ENCODE data around the gene CLIC4. TPM values are rescaled to one million over a fixed set of nuclear protein-coding genes. Genes with fewer than 3 reads are reported as not detected.
A peak's percentile ranks its signal among the peaks of the same experiment; 100 is the strongest.

The CLIC4 gene
- total and polyA plus RNA-seq, 10 of the 15 experiments (the other 5 are each of a cell fraction or from before 2014, with no cell fraction given), result 20.4 to 107 (median 69.6) TPM

GRCh38 chr1:24714859-24715520 lies 30.3 kb upstream of the CLIC4 start (continued):
- no peak for TF ChIP-seq CEBPZ (IDR thresholded peaks at IDR 0.05; ENCODE audit: low read depth, low read length)

DNA sequence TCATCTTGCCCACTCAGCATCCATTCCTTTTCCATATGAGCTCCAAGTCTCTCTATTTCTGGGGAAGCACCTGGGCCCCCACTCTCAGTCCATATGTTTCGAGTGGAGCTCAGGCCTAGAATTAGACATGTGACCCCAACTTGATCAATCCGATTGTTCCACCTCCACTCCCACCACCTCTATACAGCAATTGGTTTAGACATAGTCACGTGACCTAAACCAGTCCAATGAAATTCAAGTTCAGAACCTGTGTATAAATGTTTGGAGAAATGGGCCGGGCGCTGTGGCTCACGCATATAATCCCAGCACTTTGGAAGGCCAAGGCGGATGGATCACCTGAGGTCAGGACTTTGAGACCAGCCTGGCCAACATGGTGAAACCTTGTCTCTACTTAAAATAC lies 29.6 kb upstream of the CLIC4 start:
- no peak for ATAC-seq
- Histone ChIP-seq H2AFZ (ENCODE audit: control insufficient read depth, low read depth, low read length) (no peak overlapping the region), H3K36me3 (ENCODE audit: control insufficient read depth in 2 of 2, insufficient read depth in 2 of 2, low read length in 1 of 2) (no peaks in the 10 kb centered on the region), H3K9ac (ENCODE audit: control insufficient read depth, insufficient read depth, low read length) (no peak overlapping the region), H3K27ac (ENCODE audit: control insufficient read depth, insufficient read depth) (no peak overlapping the region), H3K27me3 (replicated peaks in 1 of 2; ENCODE audit: control insufficient read depth in 2 of 2, insufficient read depth in 2 of 2, low read length in 1 of 2) (no peaks in the 10 kb centered on the region), H3K4me3 (no peak overlapping the region), H3K9me3 (replicated peaks; ENCODE audit: control insufficient read depth, insufficient read depth, low read length) (no peaks in the 10 kb centered on the region; the same call in 2 of the 3 replicates), H3K79me2 (ENCODE audit: control insufficient read depth, insufficient read depth, low read length) (no peaks in the 10 kb centered on the region), H3K4me2 (ENCODE audit: control insufficient read depth, insufficient read depth) (no peak overlapping the region), H3K4me1 (ENCODE audit: control insufficient read depth, insufficient read depth, low read length) (no peaks in the 10 kb centered on the region), H4K20me1 (ENCODE audit: control insufficient read depth, insufficient read depth) (no peaks in the 10 kb centered on the region)
- ChIA-PET SMC1A (ENCODE audit: uncharacterized antibody, unreplicated experiment) (interaction anchor here (1.0 kb wide), 1 partner anchor 12 kb away, joined by 3 read pairs; no protein-coding TSS in a partner anchor), CTCF (interaction anchor here (1.1 to 1.6 kb wide), 3 partner anchors 26 to 115 kb away, joined by 4 to 5 read pairs (median 4); no protein-coding TSS in a partner anchor), POLR2A (interaction anchor here (0.5 to 3.2 kb wide), 3 partner anchors 12 to 48 kb away, joined by 3 to 12 read pairs (median 4); no protein-coding TSS in a partner anchor), RAD21 (ENCODE audit: unreplicated experiment) (interaction anchor here (1.0 kb wide), 1 partner anchor 18 kb away, joined by 4 read pairs; no protein-coding TSS in a partner anchor)
- intact Hi-C loops (cut with micrococcal nuclease; ENCODE audit: unreplicated experiment), result no loop called here
- 67% methylated on average over 7 of the region's 7 CpGs for WGBS (ENCODE audit: insufficient coverage, insufficient replicate concordance, low lambda C conversion rate, missing lambda C conversion rate)
- BruUV-seq (replicated peaks), result no TSS peak
- in situ Hi-C loops (cut with MboI), result no loop called here
- 0 out of 2 replicates have a peak, but pooled peaks have one; percentile 44 for TF ChIP-seq NFYB (IDR thresholded peaks at IDR 0.05; ENCODE audit: insufficient read depth, low read depth, low read length)
- no peak for TF ChIP-seq USF1 (IDR thresholded peaks at IDR 0.05; ENCODE audit: borderline replicate concordance, extremely low read length, insufficient read depth, low read depth, low read length)
- TF ChIP-seq RAD51 (IDR thresholded peaks at IDR 0.05), result peak; percentile 82
- TF ChIP-seq ZNF592 (IDR thresholded peaks at IDR 0.05), result no peak
- no peak for TF ChIP-seq SMARCA5 (IDR thresholded peaks at IDR 0.05)
- DNase-seq (ENCODE audit: low read depth, low spot score), result no peak
- no peak for FAIRE-seq
